ENCODE measurements around the gene CLDN9.
A peak's percentile ranks its signal among the peaks of the same experiment; 100 is the strongest.

The CLDN9 gene

GRCh38 chr16:2975161-2975795, 37.4 kb upstream of the CLDN9 start:
- no peak for DNase-seq

- DNase-seq = no peak
These were observed 36.5 kb upstream of the CLDN9 start for GRCh38 chr16:2976201-2976600.

- no peak for DNase-seq
These were observed 36.0 kb upstream of the CLDN9 start for GRCh38 chr16:2976673-2977072.

- DNase-seq = no peak
These were observed 35.3 kb upstream of the CLDN9 start for GRCh38 chr16:2977440-2977839.

- no peak for DNase-seq
These were observed 33.0 kb upstream of the CLDN9 start for GRCh38 chr16:2979669-2980226.

GRCh38 chr16:2980227-2981176, 32.2 kb upstream of the CLDN9 start, which contains the start of gene PKMYT1:
Gene PKMYT1, minus strand, starts transcription at chr16:2980446. Its CDS starts 789 bp downstream, at chr16:2979657.
- peak; percentile 96 to 98 for DNase-seq

GRCh38 chr16:2981177-2981898, 31.4 kb upstream of the CLDN9 start:
- DNase-seq = no peak

GRCh38 chr16:2981899-2982250, 30.8 kb upstream of the CLDN9 start:
- no peak for DNase-seq

GRCh38 chr16:2982402-2982801, 30.3 kb upstream of the CLDN9 start:
- no peak for DNase-seq

- DNase-seq = peak; percentile 76 to 84
These were observed 29.0 kb upstream of the CLDN9 start for GRCh38 chr16:2983706-2984136.

GRCh38 chr16:2985462-2985861, 27.3 kb upstream of the CLDN9 start:
- DNase-seq = no peak

GRCh38 chr16:2985893-2986355, 26.8 kb upstream of the CLDN9 start:
- DNase-seq = no peak

- no peak for DNase-seq
These were observed 26.0 kb upstream of the CLDN9 start for GRCh38 chr16:2986623-2987188.

- DNase-seq = no peak
These were observed 25.4 kb upstream of the CLDN9 start for GRCh38 chr16:2987286-2987685.

GRCh38 chr16:2987833-2988232, 24.9 kb upstream of the CLDN9 start:
- DNase-seq = no peak

GRCh38 chr16:2988590-2989099, 24.1 kb upstream of the CLDN9 start:
- no peak for DNase-seq

GRCh38 chr16:2990891-2991290, 21.8 kb upstream of the CLDN9 start:
- DNase-seq = no peak

- DNase-seq = no peak
These were observed 21.0 kb upstream of the CLDN9 start for GRCh38 chr16:2991566-2992261.

GRCh38 chr16:2992383-2993081, 20.2 kb upstream of the CLDN9 start:
- DNase-seq = no peak

- no peak for DNase-seq
These were observed 16.4 kb upstream of the CLDN9 start for GRCh38 chr16:2996298-2996697.

GRCh38 chr16:2999929-3000328, 12.8 kb upstream of the CLDN9 start:
- DNase-seq = no peak

Measured in stimulated activated CD4-positive, alpha-beta T cell treated with anti-CD3 and anti-CD28 coated beads, Interleukin-2, amount 100 ng/mL, for 48 hours (primary cell).